Femur (tissue), 1 donor: Measurements from ENCODE around the gene UQCC3.
"Not testable (repeated sequence)": the region's sequence is repeated elsewhere in the genome, so short reads cannot be mapped to it uniquely, and the experiment has no call there.

Experiments
- DNase-seq: peaks from one replicate; pipeline ENCODE4 v3.0.0-alpha.2; 2017

The UQCC3 gene, protein sequence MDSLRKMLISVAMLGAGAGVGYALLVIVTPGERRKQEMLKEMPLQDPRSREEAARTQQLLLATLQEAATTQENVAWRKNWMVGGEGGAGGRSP

DNA sequence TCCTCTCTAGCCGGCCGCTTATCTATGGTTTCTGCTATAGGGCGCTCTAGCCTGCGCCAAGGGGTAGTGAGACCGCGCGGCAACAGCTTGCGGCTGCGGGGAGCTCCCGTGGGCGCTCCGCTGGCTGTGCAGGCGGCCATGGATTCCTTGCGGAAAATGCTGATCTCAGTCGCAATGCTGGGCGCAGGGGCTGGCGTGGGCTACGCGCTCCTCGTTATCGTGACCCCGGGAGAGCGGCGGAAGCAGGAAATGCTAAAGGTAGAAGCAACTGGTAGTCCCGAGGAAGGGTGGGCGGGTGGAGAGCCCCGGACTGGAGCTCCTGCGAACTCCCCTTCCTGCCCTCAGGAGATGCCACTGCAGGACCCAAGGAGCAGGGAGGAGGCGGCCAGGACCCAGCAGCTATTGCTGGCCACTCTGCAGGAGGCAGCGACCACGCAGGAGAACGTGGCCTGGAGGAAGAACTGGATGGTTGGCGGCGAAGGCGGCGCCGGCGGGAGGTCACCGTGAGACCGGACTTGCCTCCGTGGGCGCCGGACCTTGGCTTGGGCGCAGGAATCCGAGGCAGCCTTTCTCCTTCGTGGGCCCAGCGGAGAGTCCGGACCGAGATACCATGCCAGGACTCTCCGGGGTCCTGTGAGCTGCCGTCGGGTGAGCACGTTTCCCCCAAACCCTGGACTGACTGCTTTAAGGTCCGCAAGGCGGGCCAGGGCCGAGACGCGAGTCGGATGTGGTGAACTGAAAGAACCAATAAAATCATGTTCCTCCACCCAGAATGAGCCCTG, at the start of gene UQCC3, which contains the start of gene LBHD1:
UQCC3 (plus strand) TSS at position 66 of the 782 bp plus-strand sequence; CDS start at position 139, 73 bp downstream.
LBHD1 (minus strand) TSS at position 660 of the 782 bp plus-strand sequence. CDS start 2,236 bp downstream, outside the sequence.
- peak; percentile 86 for DNase-seq

DNA sequence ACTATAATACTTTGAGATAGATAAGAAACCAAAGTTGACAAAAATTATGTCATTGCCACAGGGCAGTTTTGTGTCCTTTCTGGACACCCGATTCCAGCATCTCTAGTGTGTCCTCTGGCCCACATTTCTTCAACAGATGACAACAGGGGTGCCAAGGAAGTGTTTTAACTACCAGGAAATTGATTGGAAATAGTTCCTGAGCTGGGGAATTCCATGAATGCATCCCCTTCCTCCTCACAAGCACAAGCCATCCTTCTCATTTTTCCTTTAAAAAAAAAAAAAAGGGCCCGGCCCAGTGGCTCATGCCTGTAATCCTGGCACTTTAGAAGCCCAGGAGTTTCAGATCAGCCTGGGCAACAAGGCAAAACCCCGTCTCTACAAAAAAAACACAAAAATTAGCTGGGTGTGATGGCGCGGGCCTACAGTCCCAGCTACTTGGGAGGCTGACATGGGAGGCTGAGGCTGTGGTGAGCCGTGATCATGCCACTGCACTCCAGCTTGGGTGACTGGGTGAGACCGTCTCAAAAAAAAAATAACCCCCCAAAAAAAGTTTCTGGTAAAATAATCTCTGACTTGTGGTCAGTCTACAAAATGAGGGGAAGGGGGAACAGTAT, 48.9 kb upstream of the UQCC3 start:
- no peak for DNase-seq

DNA sequence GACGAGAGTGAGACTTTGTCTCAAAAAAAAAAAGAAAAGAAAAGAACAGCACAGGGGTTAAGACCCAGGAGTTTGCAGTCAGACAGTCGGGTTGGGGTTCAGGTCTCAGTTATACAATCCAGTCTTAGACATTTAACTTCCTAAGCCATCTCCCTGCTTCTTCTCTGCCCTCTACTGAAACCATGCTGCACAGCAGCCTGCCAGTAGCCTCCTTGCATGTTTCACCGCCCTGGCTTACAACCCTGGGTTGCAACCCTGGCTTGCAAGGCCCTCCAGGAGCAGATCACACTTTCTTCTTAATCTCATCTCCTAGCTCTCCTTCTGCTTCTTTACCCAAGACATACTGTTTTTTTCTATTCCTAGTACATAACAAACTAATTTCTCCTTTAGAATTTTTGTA, 43.8 kb upstream of the UQCC3 start:
- DNase-seq, result no peak

DNA sequence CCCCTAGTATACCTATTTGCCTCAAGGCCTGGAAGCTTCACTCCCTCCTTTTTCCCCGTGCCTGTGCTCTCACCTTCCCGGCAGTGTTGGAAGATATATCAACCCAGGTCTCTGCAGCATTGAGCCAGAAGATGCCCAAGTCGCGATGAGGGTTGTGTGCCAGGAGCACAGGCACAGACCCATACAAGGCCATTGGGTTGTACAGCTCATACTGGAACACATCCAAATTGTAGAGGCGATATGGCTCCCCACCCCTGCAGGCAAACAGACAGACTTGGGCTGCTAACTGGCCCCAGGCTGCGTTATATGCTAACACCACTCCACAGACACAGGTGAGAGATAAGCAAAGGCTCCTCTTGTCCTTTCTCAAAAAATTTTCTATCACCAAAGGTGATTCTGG, 39.0 kb upstream of the UQCC3 start:
- no peak for DNase-seq

DNA sequence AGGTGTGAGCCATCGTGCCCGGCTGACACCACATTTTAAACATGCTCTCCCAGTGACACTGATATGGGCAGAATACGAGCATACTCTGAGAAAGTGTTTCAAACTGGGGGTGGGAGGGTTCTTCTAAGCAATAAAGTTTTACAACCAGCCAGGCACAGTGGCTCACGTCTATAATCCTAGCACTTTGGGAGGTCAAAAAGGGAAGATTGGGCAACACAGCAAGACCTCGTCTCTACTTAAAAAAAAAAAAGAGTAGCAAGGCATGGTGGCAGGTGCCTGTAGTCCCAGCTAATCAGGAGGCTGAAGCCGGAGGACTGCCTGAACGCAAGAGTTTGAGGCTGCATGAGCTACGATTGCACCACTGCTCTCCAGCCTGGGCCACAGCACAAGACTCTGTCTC, 27.3 kb upstream of the UQCC3 start:
- DNase-seq, result no peak

DNA sequence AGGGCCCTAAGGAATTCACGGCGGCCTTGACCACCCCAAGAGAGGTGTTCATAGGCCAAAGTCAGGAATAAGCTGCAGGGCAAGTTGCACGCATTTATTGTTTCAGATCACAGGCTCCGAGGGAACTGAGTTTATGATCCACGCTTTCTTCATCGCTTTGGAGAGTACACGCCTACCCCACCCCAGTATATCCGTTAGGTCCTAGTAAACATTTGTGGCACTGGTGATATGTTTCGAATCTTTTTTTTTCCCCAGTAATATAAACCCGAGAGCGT, 25.9 kb upstream of the UQCC3 start:
- DNase-seq, result no peak

DNA sequence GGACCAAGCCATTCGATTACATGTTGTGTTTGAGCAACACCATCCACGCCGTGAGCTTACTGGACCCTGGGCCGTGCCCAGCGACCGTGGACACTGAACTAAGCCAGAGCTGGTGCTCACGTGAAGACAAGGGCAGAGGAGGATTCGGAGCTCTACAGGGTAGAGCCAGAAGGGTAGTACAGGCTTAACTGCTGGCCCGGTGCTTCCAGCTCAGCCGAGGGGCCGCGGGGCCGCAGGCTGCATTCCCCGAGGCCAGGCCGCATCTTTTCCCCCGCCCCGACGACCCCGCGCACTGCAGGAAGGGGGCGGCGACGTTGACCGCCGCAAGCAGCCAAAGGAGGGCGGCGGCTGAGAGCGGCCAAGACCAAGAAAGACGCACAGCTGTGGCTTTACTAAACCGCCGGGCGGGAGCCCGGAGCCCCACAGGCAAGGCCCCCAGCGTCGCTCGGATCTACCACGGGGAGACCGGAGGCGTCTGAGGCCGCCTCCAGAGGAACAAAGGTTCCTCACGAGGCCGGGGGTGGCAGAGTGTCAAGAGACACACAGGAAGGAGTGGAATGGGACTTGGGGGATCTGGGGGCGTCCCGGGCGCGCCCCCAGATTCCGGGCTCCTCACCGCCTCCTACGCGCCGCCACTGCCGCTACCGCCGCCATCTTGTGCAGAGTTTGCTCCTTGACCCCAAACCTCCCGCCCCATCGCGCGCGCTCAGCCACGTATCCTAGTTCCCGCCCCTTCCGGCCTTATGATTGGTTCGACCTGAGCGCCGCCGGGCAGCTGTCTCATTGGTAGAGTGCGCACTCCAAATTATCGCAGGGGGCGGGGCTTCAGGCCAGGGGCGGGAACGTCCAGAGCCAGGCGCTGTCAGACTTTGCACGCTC, 25.3 kb upstream of the UQCC3 start, which contains the start of gene GANAB:
GANAB (minus strand) TSS at position 668 of the 879 bp plus-strand sequence; CDS start at position 654, 14 bp downstream.
- peak; percentile 99 for DNase-seq

DNA sequence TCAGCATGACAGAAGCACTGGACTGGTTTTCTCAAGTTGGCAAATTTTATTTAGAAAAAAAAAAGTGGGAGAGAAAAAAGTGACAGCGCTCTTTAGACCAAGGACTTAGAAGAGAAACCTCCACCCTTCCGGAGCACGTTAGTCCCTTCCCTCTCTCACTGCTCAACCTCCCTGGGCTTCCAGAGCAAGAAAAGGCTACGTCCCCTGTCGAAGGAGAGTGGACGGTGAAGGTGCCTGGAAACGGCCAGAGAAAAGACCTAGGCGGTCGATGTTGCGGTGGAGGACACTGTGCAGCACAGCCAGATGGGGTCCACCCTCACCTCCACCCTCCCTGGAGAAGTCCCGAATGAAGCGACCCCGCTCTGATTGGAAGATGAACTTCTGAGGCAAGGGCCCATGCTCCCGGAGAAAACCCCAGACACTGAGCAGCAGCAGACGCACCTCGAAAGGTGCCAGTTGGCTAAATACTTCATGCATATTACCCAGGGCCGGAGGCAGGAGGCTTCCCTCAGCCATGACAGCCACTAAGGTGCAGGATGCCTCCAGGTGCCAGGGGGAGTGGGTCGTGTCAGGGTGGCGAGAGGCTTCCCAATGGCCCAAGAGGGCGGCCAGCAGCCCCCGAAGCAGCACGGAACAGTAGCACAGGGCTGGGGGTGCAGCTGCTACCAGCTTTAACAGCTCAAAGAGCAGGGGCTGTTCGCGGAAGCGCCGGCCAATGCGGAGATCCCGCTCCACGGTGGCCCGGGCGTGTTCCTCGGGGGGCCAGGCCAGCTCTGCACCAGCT, 24.5 kb upstream of the UQCC3 start:
- DNase-seq, result no peak

DNA sequence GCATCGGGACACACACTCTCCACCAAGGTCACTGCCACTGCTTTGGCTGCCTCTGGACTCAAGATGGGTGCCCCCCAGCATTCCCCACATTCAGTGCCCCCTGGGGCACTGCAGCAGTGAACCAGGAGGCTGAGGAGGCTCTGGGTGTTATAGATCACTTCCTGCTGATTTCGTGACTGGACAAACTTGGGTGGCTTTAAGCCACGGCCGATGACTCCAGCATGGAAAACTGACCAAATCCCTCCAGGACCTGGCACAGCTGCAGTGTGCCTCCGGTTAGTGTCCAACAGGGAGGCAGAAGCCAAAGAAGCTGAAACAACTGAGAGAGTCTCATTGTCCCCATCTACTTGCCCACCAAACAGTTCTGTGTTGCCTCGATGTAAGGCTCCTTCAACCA, 23.9 kb upstream of the UQCC3 start:
- DNase-seq, result no peak

DNA sequence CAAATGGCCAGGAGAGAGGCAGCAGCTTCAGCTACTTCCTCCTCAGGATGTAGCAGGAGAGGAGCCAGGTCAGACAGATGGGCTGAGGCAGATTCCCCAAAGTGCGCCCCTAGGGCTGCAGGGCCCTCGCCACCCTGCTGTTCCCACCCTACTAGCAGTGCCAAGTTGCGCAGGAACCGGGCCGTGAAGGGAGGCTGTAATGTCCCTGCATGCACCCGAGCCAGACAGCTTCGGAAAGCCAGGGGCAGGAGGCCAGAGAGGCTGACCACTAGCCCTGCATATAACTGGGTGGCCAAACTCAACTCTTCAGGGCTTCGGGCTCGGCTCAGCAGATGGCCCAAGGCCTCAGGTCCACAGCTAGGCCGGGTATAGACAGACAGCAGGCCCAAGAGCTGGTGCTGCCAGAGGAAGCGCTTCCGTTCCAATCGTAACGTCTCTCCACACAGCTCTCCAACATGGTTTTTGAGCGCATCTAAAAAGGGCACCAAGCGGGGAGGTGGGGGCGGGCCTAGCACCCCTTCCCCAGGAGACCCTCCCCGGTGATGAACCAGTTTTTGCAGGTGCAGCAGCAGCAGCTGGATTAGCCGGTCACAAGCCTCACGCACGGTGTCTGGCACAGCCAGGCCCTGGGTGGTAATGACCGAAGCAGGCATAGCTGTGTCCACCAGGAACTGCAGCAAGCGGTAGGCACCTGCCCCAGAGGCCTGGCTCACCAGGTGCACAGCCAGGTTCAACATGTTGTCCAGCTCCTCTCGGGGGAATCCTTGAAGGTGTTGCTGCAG, 23.1 kb upstream of the UQCC3 start:
- DNase-seq, result no peak

DNA sequence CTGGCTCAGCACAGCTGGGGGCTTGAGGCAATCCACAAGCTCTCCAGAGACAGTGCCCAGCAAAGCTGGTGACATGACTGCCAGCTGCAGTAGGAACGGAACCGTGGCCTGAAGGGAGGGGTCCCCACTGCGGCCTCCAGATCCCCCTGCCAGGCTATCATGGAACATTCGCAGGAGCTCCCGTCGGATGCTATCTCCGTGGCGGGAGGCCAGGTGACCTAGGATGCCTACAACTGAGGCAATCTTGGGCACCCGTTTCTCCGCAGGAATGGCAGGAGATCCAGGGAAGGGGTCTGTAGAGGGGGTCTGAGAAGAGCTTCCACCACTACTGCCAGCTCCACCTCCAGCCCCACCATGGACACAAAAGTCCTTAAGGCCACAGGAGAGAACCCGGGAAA, 22.5 kb upstream of the UQCC3 start:
- no peak for DNase-seq

DNA sequence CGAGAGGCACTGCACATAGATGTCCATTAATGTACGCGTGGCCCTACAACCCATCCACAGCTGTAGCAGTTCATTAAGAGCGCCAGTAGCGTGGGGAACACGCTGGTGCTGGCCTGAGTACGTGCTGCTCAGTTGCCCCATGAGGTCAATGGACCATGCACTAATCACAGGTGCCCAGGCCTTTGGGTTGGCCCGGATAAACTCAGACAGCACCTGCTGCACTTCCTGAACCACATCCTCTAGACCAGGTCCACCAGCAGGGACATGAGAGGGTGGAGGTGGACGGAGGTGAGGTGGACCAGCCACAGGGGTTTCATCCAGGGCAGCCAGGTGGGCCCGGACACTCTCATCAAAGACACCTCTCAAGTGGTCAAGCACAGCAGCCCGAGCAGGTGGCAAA, 22.0 kb upstream of the UQCC3 start:
- DNase-seq, result no peak

DNA sequence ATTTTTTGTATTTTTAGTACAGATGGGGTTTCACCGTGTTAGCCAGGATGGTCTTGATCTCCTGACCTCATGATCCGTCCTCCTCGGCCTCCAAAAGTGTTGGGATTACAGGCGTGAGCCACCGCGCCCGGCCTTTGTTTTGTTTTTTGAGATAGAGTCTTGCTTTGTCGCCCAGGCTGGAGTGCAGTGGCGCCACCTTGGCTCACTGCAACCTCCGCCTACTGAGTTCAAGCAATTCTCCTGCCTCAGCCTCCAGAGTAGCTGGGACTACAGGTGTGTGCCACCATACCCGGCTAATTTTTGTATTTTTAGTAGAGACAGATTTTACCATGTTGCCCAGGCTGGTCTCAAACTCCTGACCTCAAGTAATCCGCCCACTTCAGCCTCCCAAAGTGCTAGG, 21.2 kb upstream of the UQCC3 start:
- DNase-seq, result not testable (repeated sequence)

DNA sequence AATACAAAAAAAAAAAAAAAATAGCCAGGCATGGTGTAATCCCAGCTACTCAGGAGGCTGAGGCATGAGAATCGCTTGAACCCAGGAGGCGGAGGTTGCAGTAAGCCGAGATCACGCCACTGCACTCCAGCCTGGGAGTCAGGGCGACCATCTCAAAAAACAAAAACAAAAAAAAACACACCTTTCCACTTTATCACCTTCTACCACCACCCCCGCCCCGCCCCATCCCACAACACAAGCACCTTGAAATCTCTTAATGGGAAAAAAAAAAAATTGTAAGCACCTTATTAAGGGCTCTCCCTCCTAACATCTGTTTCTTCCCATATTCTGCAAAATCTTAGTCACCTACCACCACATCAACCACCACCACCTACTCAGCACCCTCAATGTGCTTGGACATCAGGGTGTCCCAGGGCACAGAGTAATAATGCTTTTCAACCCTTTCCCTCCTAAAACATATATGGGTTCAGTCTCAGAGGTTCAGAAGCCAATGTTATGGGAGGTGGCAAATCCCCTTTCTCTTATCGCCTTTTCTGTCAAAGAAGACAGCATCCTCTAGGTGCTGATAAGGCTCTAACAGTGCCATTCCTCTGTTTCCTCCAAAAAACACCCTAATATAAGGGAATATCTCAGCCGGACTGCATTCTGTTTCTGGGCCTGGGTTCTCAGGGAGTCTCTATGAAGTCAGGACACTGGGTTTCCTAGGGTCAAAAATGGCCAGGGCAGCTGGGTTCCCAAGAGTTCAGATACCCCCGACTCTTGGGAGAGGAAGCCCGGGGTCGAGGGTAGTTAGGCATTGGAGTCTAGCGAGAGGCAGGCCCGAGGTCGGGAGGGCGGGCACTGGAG, 19.1 kb upstream of the UQCC3 start:
- no peak for DNase-seq

DNA sequence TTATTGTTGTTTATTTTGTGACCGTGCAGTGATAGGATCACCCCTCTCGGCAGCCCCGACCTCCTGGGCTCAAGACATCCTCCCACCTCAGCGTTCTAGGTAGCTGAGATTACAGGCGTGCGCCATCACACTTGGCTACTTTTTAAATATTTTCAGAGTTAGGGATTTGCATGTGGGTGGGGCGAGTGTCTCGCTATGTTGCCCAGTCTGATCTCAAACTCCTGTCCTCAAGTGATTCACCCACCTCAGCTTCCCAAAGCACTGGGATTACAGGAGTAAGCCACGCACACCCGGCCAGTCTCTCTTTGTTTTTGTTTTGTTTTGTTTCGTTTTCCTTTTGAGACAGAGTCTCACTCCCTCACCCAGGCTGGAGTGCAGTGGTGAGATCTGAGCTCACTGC, 17.2 kb upstream of the UQCC3 start:
- no peak for DNase-seq

DNA sequence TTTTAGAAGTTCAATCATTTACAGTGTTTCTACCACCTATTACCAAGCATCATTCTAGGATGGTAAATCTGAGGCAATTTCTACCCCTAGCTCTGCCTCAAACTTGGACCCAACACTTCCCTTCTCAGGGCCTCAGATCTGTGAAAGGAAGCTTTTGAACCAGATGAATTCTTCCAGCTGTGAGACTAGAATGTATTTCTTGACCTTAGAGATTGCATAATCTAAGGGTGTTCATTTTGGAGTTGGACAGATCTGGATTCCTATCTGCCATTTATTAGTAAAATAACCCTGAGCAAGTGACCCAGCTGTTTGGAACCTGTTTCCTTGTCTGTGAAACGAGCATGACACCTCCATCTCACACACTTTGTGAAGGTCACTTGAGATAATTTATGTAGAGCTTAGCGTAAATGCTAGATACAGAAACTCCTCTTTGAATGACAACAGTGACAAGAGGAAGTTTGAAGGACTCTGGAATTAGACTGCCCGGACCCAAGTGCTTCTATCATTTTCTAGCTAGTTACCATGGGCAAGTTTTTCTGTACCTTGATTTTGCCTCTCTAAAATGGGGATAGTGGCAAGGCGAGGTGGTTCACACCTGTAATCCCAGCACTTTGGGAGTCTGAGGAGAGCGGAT, 14.6 kb upstream of the UQCC3 start:
- DNase-seq, result no peak

DNA sequence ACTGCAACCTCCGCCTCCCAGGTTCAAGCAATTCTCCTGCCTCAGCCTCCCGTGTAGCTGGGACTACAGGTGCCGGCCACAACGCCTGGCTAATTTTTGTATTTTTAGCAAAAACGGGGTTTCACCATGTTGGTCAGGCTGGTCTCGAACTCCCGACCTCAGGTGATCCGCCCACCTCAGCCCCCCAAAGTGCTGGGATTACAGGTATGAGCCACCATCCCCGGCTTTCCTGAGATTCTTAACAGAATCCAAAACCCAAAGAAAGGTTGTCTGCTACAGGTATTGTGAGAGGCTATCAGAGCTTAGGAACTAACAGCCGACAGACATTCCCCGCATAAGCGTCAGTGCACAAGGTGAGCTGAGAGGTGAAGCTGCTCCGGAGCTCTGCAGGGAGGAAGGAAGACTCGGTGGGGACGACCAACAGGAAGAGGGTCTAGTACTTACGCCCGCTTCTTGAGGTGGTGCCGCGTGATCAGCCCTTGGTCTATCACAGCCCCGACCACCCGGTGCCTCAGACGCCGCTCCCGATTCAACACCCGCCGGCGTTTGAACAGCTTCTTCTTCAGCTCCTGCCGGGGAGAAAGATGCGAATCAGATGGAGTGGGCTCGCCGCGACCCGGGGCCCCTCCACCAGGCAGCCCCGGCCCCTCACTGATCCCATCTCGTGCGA, 6.9 kb upstream of the UQCC3 start:
- DNase-seq, result no peak

DNA sequence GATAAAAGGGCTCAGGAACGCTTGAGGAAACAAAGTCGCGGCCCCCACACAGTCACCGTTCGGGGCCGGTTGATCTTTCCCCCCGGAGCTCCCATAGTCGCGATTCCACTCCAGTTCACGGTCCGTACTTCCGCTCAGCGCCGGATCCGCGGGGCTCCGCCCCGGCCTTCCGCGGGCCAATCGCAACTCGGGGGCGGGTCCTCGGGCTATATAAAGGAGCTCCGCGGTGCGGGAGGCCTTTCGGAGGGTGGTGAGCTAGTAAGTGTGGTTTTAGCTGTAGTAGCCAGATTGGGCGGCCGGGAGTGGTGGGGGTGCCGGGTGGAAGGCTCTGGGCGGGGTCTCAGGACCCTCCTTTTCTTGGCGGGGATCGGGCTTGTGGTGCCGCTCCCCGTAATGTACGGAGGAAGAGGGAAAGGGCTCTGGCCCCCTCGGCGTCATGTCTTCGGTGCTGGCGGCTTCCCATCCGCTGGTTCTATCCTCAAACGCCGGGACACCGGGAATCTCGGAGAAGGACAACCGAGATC, 6.3 kb upstream of the UQCC3 start, which contains the start of the genes C11orf98 and CSKMT:
C11orf98 (minus strand) TSS at position 136 of the 524 bp plus-strand sequence; CDS start at position 95, 41 bp downstream.
CSKMT (plus strand) TSS at position 238 of the 524 bp plus-strand sequence. CDS start 568 bp downstream, outside the sequence.
- DNase-seq, result peak; percentile 98
